CD4-positive, alpha-beta T cell treated with Interferon gamma for 1 hour (primary cell): ENCODE measurements around the gene SCO2.

Source experiments
- DNase-seq: peaks from one replicate; pipeline ENCODE4 v3.0.0-alpha.2; 2020

The SCO2 gene

DNA sequence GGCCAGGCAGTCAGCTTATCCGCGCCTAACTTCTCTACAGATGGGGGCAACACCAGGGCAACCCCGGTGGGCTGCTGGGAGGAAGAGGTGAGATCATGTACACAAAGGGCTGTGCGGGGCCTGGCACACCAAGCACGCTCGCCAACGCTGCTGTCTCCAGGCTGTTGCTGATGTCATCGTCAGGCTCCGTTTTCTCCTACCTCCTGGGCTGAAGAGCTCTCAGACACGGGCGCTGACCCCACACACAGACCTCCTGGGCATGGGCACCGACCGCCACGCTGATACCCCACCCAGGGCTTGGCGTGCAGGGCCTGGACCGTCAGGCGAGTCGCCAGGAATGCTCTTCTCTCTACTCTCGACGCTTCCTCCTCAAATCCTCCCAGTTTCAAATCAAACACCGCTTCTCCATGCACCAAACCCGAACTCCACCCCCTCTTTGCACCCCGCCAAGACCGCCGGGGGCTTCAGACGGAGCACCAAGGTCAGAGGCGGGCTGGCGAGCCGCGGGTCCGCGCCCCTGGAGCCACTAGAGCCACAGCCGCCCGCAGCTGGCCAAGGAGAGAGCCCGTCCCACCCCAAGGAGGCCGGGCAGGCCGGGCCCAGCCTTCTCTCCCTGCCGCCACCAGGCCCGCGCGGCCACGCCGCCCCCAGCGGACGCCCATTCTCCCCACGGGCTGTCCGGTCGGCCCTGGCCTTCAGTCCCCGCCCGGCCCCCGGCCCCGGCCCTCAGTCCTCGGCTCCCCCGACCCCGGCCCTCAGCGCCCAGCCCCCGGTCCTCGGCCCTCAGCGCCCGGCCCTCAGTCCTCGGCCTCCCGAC, 51.3 kb downstream of the SCO2 start:
- DNase-seq: no peak
